SU-DHL-6 (cell line): ENCODE data around the gene EFCAB12.

Experiments
- H2AFZ ChIP-seq: fragments of 200-600 bp; sonication (generic); 2 replicates; pipeline ENCODE4 v1.6.1; 2014; ENCODE audit warnings: low read depth, mild to moderate bottlenecking, moderate library complexity, mixed read lengths, antibody characterized with exemption, low read length; ENCODE audit not compliant: severe bottlenecking
- H3F3A ChIP-seq: fragments of 200-600 bp; shearing (Covaris generic); 2 replicates; pipeline ENCODE4 v1.6.0; 2016; ENCODE audit warnings: antibody characterized with exemption, mild to moderate bottlenecking; ENCODE audit not compliant: insufficient read depth
- H3K27ac ChIP-seq: fragments of 200-600 bp; sonication (generic); 2 replicates; pipeline ENCODE4 v1.5.1; 2016; ENCODE audit warnings: low read depth, mild to moderate bottlenecking, low read length, moderate library complexity, mixed read lengths
- H3K27me3 ChIP-seq: fragments of 200-600 bp; sonication (generic), shearing (Covaris generic); 2 replicates; pipeline ENCODE4 v1.6.0; 2014; ENCODE audit warnings: mild to moderate bottlenecking, low read length
- H3K36me3 ChIP-seq: fragments of 200-600 bp; sonication (generic); 2 replicates; pipeline ENCODE4 v1.6.1; 2014; ENCODE audit warnings: mild to moderate bottlenecking, low read length, mixed read lengths
- H3K4me2 ChIP-seq: fragments of 300-600, 200-600 bp; shearing (Covaris generic), sonication (generic); 2 replicates; pipeline ENCODE4 v1.6.0; 2014; ENCODE audit warnings: low read length, low read depth, mild to moderate bottlenecking; ENCODE audit not compliant: poor library complexity, severe bottlenecking
- H3K4me3 ChIP-seq: fragments of 200-600 bp; sonication (generic); 2 replicates; pipeline ENCODE4 v1.5.1; 2014; ENCODE audit warnings: antibody characterized with exemption, low read length, mild to moderate bottlenecking, mixed read lengths; ENCODE audit not compliant: insufficient read depth, poor library complexity, severe bottlenecking
- H3K79me2 ChIP-seq: fragments of 200-600 bp; sonication (generic); 2 replicates; pipeline ENCODE4 v1.6.1; 2014; ENCODE audit warnings: mild to moderate bottlenecking, low read length, moderate library complexity; ENCODE audit not compliant: insufficient read depth
- H3K9ac ChIP-seq: fragments of 200-600 bp; sonication (generic); 2 replicates; pipeline ENCODE4 v1.7.0; 2014; ENCODE audit warnings: mild to moderate bottlenecking, low read length
- H3K9me2 ChIP-seq: fragments of 200-600 bp; sonication (generic); replicated peaks from 2 replicates; pipeline ENCODE4 v1.6.1; 2014; ENCODE audit warnings: low read length; ENCODE audit not compliant: insufficient read depth
- H3K9me3 ChIP-seq: fragments of 200-600 bp; sonication (generic); 2 replicates; pipeline ENCODE4 v1.6.1; 2014; ENCODE audit warnings: low read length, mixed read lengths; ENCODE audit not compliant: insufficient read depth
- H4K20me1 ChIP-seq: fragments of 200-600 bp; sonication (generic); 2 replicates; pipeline ENCODE4 v1.6.1; 2014; ENCODE audit warnings: low read depth, mild to moderate bottlenecking, antibody characterized with exemption, low read length, moderate library complexity, mixed read lengths
- EZH2phosphoT487 ChIP-seq: fragments of 200-600 bp; sonication (generic), shearing (Covaris generic); conservative IDR thresholded peaks from 2 replicates; pipeline ENCODE4 v1.6.1; 2018; ENCODE audit warnings: mild to moderate bottlenecking, antibody characterized with exemption, low read length, moderate library complexity, mixed read lengths
- TF ChIP-seq, protein P1 (sequence below): fragments of 200-600 bp; sonication (generic); IDR thresholded peaks from one replicate; pipeline ENCODE4 v1.5.1; 2017; ENCODE audit warnings: antibody characterized with exemption, mild to moderate bottlenecking, low read length, moderate library complexity; ENCODE audit not compliant: insufficient read depth, poor library complexity, severe bottlenecking

The EFCAB12 gene

DNA sequence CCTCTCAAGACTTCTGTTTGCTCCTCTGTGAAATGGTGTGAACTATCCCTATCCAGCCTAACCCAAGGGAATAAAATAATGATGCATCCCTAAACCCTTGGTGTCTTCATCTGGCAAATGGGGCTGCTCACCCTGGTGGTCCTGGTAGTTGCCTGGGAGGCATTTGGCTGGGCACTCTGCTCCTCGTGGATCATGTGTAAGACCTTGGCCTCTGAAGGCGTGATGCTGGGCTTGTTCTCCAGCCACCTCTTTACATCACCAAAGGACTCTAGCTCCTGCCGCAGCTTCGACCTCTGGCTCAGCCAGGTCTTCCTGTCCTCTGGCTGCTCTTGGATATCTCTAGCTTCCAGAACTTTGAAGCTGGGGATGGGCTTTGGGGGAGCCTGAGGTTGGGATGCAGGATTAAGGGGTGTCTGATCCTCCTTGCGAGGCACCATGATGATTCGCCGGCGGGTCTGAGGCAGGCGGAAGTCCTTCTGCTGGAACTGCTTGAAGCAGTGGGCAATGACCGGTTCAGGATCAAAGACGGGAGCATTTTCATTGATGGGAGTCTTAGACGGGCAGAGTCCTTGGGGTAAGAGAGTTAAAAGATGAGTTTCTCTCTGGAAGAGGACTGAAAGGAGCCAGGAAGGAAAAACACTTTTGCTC lies 7.1 kb downstream of the EFCAB12 start:
- TF ChIP-seq, protein P1, sequence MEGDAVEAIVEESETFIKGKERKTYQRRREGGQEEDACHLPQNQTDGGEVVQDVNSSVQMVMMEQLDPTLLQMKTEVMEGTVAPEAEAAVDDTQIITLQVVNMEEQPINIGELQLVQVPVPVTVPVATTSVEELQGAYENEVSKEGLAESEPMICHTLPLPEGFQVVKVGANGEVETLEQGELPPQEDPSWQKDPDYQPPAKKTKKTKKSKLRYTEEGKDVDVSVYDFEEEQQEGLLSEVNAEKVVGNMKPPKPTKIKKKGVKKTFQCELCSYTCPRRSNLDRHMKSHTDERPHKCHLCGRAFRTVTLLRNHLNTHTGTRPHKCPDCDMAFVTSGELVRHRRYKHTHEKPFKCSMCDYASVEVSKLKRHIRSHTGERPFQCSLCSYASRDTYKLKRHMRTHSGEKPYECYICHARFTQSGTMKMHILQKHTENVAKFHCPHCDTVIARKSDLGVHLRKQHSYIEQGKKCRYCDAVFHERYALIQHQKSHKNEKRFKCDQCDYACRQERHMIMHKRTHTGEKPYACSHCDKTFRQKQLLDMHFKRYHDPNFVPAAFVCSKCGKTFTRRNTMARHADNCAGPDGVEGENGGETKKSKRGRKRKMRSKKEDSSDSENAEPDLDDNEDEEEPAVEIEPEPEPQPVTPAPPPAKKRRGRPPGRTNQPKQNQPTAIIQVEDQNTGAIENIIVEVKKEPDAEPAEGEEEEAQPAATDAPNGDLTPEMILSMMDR: no peak
- no peak for TF ChIP-seq EZH2phosphoT487
- Histone ChIP-seq H3K9me3 (no peaks in the 10 kb centered on the region; the same call in 1 of the 2 replicates), H4K20me1 (no peaks in the 10 kb centered on the region), H2AFZ (no peak overlapping the region), H3F3A (no peaks in the 10 kb centered on the region), H3K4me2 (no peak overlapping the region), H3K27me3 (no peaks in the 10 kb centered on the region), H3K4me3 (no peak overlapping the region), H3K27ac (no peak overlapping the region), H3K9me2 (no peaks in the 10 kb centered on the region), H3K79me2 (no peaks in the 10 kb centered on the region), H3K36me3 (no peaks in the 10 kb centered on the region), H3K9ac (no peak overlapping the region)

DNA sequence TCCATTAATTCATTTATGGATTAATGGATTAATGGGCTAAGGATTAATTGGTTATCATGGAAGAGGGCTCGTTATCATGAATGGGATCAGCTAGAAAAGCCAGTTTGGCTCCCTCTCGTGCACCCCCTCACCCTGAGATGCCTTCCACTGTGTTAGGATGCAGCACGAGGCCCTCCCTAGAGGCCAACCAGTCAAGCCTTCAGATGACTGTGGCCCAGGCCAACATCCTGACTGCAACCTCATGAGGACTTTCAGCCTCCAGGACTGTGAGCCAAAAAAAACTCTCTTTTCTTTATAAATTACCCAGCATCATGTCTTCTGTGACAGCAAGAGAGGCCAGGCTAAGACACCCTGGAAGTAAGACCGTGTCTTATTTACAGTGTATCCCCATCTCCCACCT lies 9.0 kb downstream of the EFCAB12 start:
- no peak overlapping the region for H2AFZ ChIP-seq
- H3K4me2 ChIP-seq: no peak overlapping the region
- H3F3A ChIP-seq: no peaks in the 10 kb centered on the region
- TF ChIP-seq, protein P1: no peak
- H3K36me3 ChIP-seq: no peaks in the 10 kb centered on the region
- H4K20me1 ChIP-seq: no peaks in the 10 kb centered on the region
- H3K79me2 ChIP-seq: no peaks in the 10 kb centered on the region
- no peaks in the 10 kb centered on the region for H3K27me3 ChIP-seq
- no peak overlapping the region for H3K4me3 ChIP-seq
- H3K9me3 ChIP-seq: no peaks in the 10 kb centered on the region; the same call in 1 of the 2 replicates
- H3K9ac ChIP-seq: no peak overlapping the region
- no peaks in the 10 kb centered on the region for H3K9me2 ChIP-seq
- no peak overlapping the region for H3K27ac ChIP-seq

DNA sequence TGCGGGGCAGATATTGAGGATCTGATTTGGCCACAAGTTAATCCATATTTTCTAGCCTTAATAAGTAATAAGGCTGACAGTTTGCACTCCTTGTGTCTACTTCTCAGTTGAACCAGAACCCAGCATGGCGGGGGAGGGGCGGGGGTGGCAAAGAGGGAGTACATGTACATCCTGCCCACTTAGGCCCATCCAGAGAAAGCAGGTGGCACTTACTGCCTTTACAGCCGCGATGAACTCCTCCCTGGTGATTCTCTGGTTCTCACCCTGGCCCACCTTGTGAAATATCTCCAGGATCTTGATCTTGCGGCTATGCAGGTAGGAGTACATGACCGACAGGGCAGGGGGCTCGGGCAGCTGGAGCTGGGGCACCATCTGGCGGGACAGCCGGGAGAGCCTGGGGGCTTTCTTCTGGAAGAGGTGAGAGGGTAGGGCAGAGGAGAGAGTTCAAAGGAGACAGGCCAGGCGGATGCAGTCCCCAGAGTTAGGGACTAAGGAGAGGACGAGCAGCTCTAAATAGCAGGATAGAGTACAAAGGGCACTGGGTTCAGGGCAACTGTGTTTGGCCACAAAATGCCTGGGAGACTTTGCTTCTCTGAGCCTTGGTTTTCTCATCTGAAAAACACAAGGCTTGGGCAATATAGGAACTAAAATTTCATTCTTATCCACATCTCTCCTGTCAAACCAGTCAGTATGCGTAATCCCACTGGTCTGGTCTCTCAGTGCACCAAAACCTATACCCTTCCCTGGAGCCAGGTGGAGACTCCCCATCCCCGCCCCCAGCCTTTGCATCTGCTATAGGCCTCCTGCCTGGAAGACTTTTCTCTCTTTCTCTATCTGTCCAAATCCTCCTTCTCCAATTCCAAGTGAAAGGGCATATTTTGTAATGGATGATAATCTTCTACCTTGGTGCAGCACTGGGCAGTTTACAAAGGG lies 10.1 kb downstream of the EFCAB12 start:
- H3K9ac ChIP-seq: no peak overlapping the region
- H3K4me2 ChIP-seq: no peak overlapping the region
- no peaks in the 10 kb centered on the region for H3K36me3 ChIP-seq
- no peaks in the 10 kb centered on the region for H4K20me1 ChIP-seq
- no peak for TF ChIP-seq EZH2phosphoT487
- TF ChIP-seq, protein P1: no peak
- H3F3A ChIP-seq: no peaks in the 10 kb centered on the region
- no peak overlapping the region for H2AFZ ChIP-seq
- no peaks in the 10 kb centered on the region for H3K9me2 ChIP-seq
- no peaks in the 10 kb centered on the region for H3K79me2 ChIP-seq
- H3K4me3 ChIP-seq: no peak overlapping the region
- H3K27me3 ChIP-seq: no peaks in the 10 kb centered on the region
- H3K27ac ChIP-seq: no peak overlapping the region
- no peaks in the 10 kb centered on the region for H3K9me3 ChIP-seq
